ENCODE measurements around the gene ASCC1.
"Not testable (repeated sequence)": the region's sequence is repeated elsewhere in the genome, so short reads cannot be mapped to it uniquely, and the experiment has no call there.

Gene ASCC1

GRCh38 chr10:72238392-72239175, 22.5 kb upstream of the ASCC1 start:
- Mint-ChIP-seq H3K27ac (no peak overlapping the region), H3K36me3 (ENCODE audit: low read depth) (peaks cover 17% of the 10 kb centered on the region), H3K9me3 (no peaks in the 10 kb centered on the region), H3K27me3 (ENCODE audit: low read depth) (no peaks in the 10 kb centered on the region), H3K4me3 (no peak overlapping the region), H3K4me1 (ENCODE audit: low read depth) (peaks cover 22% of the 10 kb centered on the region)

DNA sequence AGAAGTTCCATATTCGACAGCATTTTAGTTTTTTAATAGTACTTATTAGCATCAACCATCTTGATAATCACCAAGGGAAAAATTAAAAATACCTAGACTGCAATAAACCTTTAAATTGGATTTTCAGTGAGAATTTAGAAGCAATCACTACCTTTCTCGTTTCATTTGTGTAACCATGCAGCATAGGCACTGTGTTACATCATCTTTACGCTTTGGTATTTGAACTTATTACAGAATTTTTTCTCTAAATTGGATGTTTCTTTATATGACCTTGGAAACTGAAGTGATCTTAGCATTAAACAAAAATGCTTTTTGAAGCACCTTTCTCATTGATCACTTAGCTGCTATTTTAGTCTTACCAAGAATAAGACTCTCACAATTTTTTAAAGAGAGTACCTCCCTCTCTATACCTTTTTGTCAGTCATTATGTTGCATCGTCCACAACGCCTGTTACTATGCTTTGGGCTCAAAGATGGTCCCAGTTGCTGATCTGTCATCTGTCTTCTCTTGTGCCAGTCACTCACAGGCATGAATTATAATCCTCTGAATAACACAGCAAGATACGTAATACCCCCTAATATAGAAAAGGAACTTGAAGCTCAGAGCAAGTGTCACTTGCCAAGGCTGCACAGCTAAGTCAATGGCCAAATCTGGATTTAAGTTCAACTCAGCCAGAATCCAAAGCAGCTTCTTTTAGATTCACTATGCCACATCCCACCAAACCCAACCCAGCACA, 19.6 kb upstream of the ASCC1 start:
- Mint-ChIP-seq H3K27ac (no peak overlapping the region), H3K27me3 (ENCODE audit: low read depth) (no peaks in the 10 kb centered on the region), H3K4me1 (ENCODE audit: low read depth) (peaks cover 7% of the 10 kb centered on the region), H3K9me3 (no peaks in the 10 kb centered on the region), H3K36me3 (ENCODE audit: low read depth) (peaks cover 30% of the 10 kb centered on the region), H3K4me3 (no peak overlapping the region)

DNA sequence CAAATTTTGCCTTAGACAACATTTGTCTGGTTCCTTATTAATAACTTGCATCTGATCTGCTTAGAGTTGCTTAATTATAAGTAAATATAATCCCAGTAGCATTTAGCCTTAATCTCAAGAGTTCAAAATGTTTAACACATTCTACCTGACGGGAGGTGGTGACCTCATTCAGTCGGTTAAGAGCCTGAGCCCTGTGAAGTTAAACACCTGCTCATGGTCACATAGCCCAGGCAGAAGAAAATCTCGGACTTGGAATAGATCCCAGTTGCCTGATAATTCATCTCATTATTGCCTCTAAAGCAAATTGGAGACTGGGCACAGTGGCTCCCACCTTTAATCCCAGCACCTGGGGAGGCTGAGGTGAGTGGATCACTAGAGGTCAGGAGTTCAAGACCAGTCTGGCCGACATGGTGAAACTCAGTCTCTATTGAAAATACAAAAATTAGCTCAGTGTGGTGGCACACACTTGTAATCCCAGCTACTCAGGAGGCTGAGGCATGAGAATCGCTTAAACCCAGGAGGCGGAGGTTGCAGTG, 18.6 kb upstream of the ASCC1 start:
- Mint-ChIP-seq H3K27me3 (ENCODE audit: low read depth) (no peaks in the 10 kb centered on the region), H3K36me3 (ENCODE audit: low read depth) (peaks cover 31% of the 10 kb centered on the region), H3K4me1 (ENCODE audit: low read depth) (peaks cover 7% of the 10 kb centered on the region), H3K9me3 (no peaks in the 10 kb centered on the region), H3K27ac (no peak overlapping the region), H3K4me3 (no peak overlapping the region)

- Mint-ChIP-seq H3K4me1 (ENCODE audit: low read depth) (peaks cover 12% of the 10 kb centered on the region), H3K27me3 (ENCODE audit: low read depth) (no peaks in the 10 kb centered on the region), H3K9me3 (no peaks in the 10 kb centered on the region), H3K36me3 (ENCODE audit: low read depth) (peaks cover 33% of the 10 kb centered on the region), H3K27ac (no peak overlapping the region), H3K4me3 (no peak overlapping the region)
Measured at GRCh38 chr10:72233621-72234020, 17.5 kb upstream of the ASCC1 start.

- H3K9me3 Mint-ChIP-seq, result no peaks in the 10 kb centered on the region
- no peaks in the 10 kb centered on the region for H3K27me3 Mint-ChIP-seq (ENCODE audit: low read depth)
- H3K4me1 Mint-ChIP-seq (ENCODE audit: low read depth), result peaks cover 26% of the 10 kb centered on the region
- no peak overlapping the region for H3K4me3 Mint-ChIP-seq
- no peak overlapping the region for H3K27ac Mint-ChIP-seq
- peaks cover 30% of the 10 kb centered on the region for H3K36me3 Mint-ChIP-seq (ENCODE audit: low read depth)
Measured at GRCh38 chr10:72229261-72230251, 13.5 kb upstream of the ASCC1 start.

DNA sequence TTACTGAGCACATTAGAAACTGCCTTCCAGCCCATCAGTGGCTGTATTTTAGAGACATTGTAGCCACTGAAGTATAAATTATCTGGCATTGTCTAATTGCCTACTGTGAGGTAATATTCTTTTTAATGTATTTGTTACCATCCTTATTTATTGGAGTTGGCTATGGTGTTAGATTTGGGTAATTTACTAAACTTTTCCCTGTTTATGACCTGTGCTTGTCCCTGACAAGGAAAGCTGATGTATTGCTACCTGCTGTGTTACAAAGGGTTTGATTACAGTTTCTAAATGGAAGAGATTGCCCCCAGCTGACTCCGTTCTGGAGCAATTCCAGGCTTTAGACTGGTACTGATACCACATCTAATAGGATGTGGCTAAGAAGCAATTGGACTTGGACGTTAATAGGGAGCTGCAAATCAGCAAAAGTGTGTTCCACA, 12.3 kb upstream of the ASCC1 start:
- H3K4me1 Mint-ChIP-seq (ENCODE audit: low read depth), result peaks cover 35% of the 10 kb centered on the region
- H3K4me3 Mint-ChIP-seq, result no peak overlapping the region
- no peak overlapping the region for H3K27ac Mint-ChIP-seq
- no peaks in the 10 kb centered on the region for H3K27me3 Mint-ChIP-seq (ENCODE audit: low read depth)
- H3K9me3 Mint-ChIP-seq, result no peaks in the 10 kb centered on the region
- peaks cover 31% of the 10 kb centered on the region for H3K36me3 Mint-ChIP-seq (ENCODE audit: low read depth)

DNA sequence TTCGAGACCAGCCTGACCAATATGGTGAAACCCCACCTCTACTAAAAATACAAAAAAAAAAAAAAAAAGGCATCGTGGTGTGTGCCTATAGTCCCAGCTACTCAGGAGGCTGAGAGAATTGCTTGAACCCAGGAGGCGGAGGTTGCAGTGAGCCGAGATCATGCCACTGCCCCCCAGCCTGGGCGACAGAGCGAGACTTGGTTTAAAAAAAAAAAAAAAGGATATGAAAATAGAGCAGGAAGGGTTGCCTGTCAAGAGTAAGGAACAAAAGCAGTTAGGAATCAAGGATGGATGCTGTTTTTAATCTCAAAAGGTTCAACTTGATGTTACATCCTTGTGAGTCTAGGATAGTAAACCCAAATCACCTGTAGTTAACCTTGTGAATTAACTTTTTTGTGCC, 11.8 kb upstream of the ASCC1 start:
- Mint-ChIP-seq H3K9me3 (no peaks in the 10 kb centered on the region), H3K4me1 (ENCODE audit: low read depth) (peaks cover 36% of the 10 kb centered on the region), H3K27ac (no peak overlapping the region), H3K27me3 (ENCODE audit: low read depth) (no peaks in the 10 kb centered on the region), H3K36me3 (ENCODE audit: low read depth) (peaks cover 25% of the 10 kb centered on the region), H3K4me3 (no peak overlapping the region)

DNA sequence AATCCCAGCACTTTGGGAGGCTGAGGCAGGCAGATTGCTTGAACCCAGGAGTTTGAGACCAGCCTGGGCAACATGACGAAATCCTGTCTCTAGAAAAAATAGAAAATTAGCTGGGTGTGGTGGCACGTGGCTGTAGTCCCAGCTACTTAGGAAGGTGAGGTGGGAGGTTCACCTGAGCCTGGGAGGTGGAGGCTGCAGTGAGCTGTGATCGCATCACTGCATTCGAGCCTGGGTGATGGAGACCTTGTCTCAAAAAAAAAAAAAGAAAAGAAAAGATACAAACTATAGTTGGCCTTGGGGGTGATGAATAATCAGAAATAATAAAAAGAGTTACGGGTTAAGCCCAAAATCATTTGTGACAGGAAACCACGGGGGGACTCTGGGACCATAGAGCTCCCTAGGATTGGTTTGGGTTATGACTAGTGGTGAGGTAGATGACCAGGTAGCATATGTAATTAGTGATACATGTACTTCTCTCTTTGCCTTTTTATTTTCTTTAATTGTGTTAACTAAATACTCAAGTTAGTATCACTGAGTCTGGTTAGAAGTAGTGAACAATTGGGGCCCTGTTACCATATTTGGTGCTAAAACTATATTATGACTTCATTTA, 10.4 kb upstream of the ASCC1 start:
- H3K27ac Mint-ChIP-seq, result no peak overlapping the region

GRCh38 chr10:72224191-72224590, 8.1 kb upstream of the ASCC1 start:
- not testable (repeated sequence) for H3K9me3 Mint-ChIP-seq; H3K27me3 Mint-ChIP-seq (ENCODE audit: low read depth); H3K4me3 Mint-ChIP-seq
- peak overlapping the region; percentile 32 for H3K27ac Mint-ChIP-seq
- H3K36me3 Mint-ChIP-seq (ENCODE audit: low read depth), result peaks cover 18% of the 10 kb centered on the region
- H3K4me1 Mint-ChIP-seq (ENCODE audit: low read depth), result peaks cover 36% of the 10 kb centered on the region

More for the DNA sequence above, 10.4 kb upstream of the ASCC1 start:
- peaks cover 39% of the 10 kb centered on the region for H3K4me1 Mint-ChIP-seq (ENCODE audit: low read depth)
- H3K4me3 Mint-ChIP-seq, result no peak overlapping the region
- no peaks in the 10 kb centered on the region for H3K27me3 Mint-ChIP-seq (ENCODE audit: low read depth)
- peaks cover 26% of the 10 kb centered on the region for H3K36me3 Mint-ChIP-seq (ENCODE audit: low read depth)
- no peaks in the 10 kb centered on the region for H3K9me3 Mint-ChIP-seq

GRCh38 chr10:72223743-72224101, 7.6 kb upstream of the ASCC1 start:
- no peak overlapping the region for H3K4me3 Mint-ChIP-seq
- H3K4me1 Mint-ChIP-seq (ENCODE audit: low read depth), result peaks cover 39% of the 10 kb centered on the region
- H3K27ac Mint-ChIP-seq, result peak overlapping the region; percentile 32

DNA sequence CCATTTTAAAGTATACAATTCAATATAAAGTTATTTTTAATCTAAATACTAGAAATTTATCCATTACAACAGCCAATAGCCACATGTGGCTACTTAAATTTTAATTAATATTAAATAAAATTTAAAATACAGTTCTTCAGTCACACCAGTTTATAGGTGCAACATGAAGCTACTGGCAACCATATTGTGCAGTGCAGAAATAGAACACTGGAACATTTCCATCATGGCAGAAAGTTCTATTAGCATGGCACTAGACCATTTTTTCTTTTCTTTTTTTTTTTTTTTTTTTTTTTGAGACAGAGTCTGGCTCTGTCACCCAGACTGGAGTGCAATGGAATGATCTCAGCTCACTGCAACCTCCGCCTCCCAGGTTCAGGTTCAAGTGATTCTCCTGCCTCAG, 5.2 kb upstream of the ASCC1 start:
- Mint-ChIP-seq H3K4me1 (ENCODE audit: low read depth) (peaks cover 34% of the 10 kb centered on the region), H3K27me3 (ENCODE audit: low read depth) (no peaks in the 10 kb centered on the region), H3K4me3 (no peak overlapping the region), H3K9me3 (no peaks in the 10 kb centered on the region), H3K27ac (no peak overlapping the region), H3K36me3 (ENCODE audit: low read depth) (peaks cover 16% of the 10 kb centered on the region)

More at GRCh38 chr10:72223743-72224101, 7.6 kb upstream of the ASCC1 start:
- peaks cover 21% of the 10 kb centered on the region for H3K36me3 Mint-ChIP-seq (ENCODE audit: low read depth)
- H3K9me3 Mint-ChIP-seq, result no peaks in the 10 kb centered on the region
- no peaks in the 10 kb centered on the region for H3K27me3 Mint-ChIP-seq (ENCODE audit: low read depth)

GRCh38 chr10:72220637-72221036, 4.6 kb upstream of the ASCC1 start:
- H3K27me3 Mint-ChIP-seq (ENCODE audit: low read depth), result no peaks in the 10 kb centered on the region
- H3K36me3 Mint-ChIP-seq (ENCODE audit: low read depth), result peaks cover 16% of the 10 kb centered on the region
- no peak overlapping the region for H3K4me3 Mint-ChIP-seq
- no peak overlapping the region for H3K27ac Mint-ChIP-seq
- H3K4me1 Mint-ChIP-seq (ENCODE audit: low read depth), result peaks cover 34% of the 10 kb centered on the region
- no peaks in the 10 kb centered on the region for H3K9me3 Mint-ChIP-seq

- Mint-ChIP-seq H3K36me3 (ENCODE audit: low read depth) (peaks cover 12% of the 10 kb centered on the region), H3K27me3 (ENCODE audit: low read depth) (no peaks in the 10 kb centered on the region), H3K4me3 (peak overlapping the region; percentile 25)
Measured at GRCh38 chr10:72219235-72219814, 3.2 kb upstream of the ASCC1 start.

More at GRCh38 chr10:72219235-72219814, 3.2 kb upstream of the ASCC1 start:
- Mint-ChIP-seq H3K27ac (peak overlapping the region; percentile 79), H3K4me1 (ENCODE audit: low read depth) (peaks cover 31% of the 10 kb centered on the region), H3K9me3 (no peaks in the 10 kb centered on the region)

Data from T-helper 1 cell treated with Interleukin-12 subunit alpha and Interleukin-12 subunit beta and Interleukin-4 antibody, amounts not matched to agents 30 μg/mL and 1 μg/mL, for 36 hours (primary cell).